Pancreas (tissue), 10 donors: ENCODE measurements around the gene ASB2. TPM values are rescaled to one million over a fixed set of nuclear protein-coding genes. Genes with fewer than 3 reads are reported as not detected.

Experiments used
- ATAC-seq, 4 donors: fragments of 200-7000 bp; cut with Tn5 transposase; one replicate each; pipeline versions ENCODE4 v1.8.0 to v1.9.1; 2020; ENCODE audit warnings: mild to moderate bottlenecking in 4 of 4, moderate library complexity in 4 of 4
- DNase-seq, 6 donors: peaks; one replicate each; pipeline ENCODE4 v3.0.0-alpha.2; 2020
- FAIRE-seq: peaks from 2 replicates; lab custom pipeline; 2012; peaks lifted over from hg19 to GRCh38; lab: Jason Lieb, UNC
- H3K27ac ChIP-seq, 4 donors: fragments of 200-600 bp; sonication (generic); 1 replicate in 3 of 4; 2 replicates in 1 of 4; pipeline versions ENCODE4 v1.5.0 to v1.8.0; 2020
- H3K27me3 ChIP-seq, 4 donors: fragments of 200-600 bp; one replicate each; pipeline ENCODE4 v1.8.0; 2021
- H3K36me3 ChIP-seq, 3 donors: fragments of 200-600 bp; sonication (generic) in 1 of 3; one replicate each; pipeline versions ENCODE4 v1.5.0 to v1.8.0; 2020 to 2021
- H3K4me1 ChIP-seq, 3 donors: fragments of 200-600 bp; one replicate each; pipeline ENCODE4 v1.8.0; 2021
- H3K4me3 ChIP-seq, 4 donors: fragments of 200-600 bp; sonication (generic) in 2 of 4; one replicate each; pipeline versions ENCODE4 v1.5.0 to v1.8.0; 2020 to 2021
- H3K9me3 ChIP-seq, 4 donors: fragments of 200-600 bp; one replicate each; pipeline ENCODE4 v1.8.0; 2021
- WGBS, 2 donors: extraction: QIAGEN DNeasy Blood & Tissue Kit; methylation state at CpG; one replicate each; pipeline ENCODE4 v1.1.7; 2013; 5-methylcytosine and 5-hydroxymethylcytosine counted together
- intact Hi-C, 3 donors: fragments of 100-400 bp; cut with DNase I; formaldehyde crosslinking; loops; one replicate each; pipeline versions ENCODE4 v1.11.1 to v1.14.2; 2022
- polyA plus RNA-seq, 2 donors: library from polyadenylated mRNA; stranded (reverse); fragments of 200-250 nt; gene quantifications; one replicate each; pipeline ENCODE4 v1.2.3, GENCODE V29; 2013
- total RNA-seq, 6 donors: library from RNA; stranded (reverse); fragmentation: NEBNext Ultra II Directional in 4 of 6; extraction: Animal tissue kit (Norgen Biotek cat#: 25700) in 4 of 6; gene quantifications; one replicate each; pipeline versions ENCODE4 v1.2.1 to v1.2.4, GENCODE V29; 2021 to 2023
- TF ChIP-seq, protein P1 (sequence below), 4 donors: fragments of 200-600 bp; sonication (generic) in 3 of 4; IDR thresholded peaks; one replicate each; pipeline versions ENCODE4 v1.5.0 to v1.8.0; 2021; ENCODE audit warnings: antibody characterized with exemption in 4 of 4
- donor health status: healthy with polysubstance abuse.
- donor health status: DM: no; HTN: no; CAD: no; lungs with moderate emphysema.
- donor health status: DM: no; HTN: no; CAD: no.
- donor health status: control.
- donor health status: control.
- donor health status: Bipolar disorder and iron deficiency.
- donor health status: DM: yes; HTN: yes; CAD: no.
- donor health status: DM: no; HTN: no; CAD: no.
- donor health status: DM: no; HTN: no; CAD: no.
- donor health status: DM: yes; HTN: yes; CAD: no.

Gene ASB2
- total and polyA plus RNA-seq, 8 donors: 0.09 to 1.4 (median 0.40) TPM

DNA sequence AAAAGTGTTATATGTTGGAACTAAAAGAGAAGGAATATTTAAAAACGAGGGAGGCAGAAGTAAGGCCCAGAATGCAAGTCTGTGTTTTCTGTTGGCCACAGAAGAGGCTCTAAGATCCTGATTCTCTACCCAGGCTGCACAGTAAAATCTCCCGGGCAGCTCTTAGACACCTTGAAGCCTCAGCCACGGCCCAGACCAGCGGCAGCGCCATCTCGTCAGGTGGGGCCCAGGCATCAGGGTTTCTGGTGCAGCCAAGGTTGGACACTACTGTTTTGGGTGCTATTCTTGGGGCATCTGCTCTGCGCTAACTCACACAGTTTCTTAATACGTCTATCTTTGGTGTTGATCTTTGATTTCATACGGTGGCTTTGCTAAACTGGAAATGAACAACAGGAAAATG is 32.4 kb downstream of the ASB2 start:
- no peak for DNase-seq
- Histone ChIP-seq H3K4me1 (peaks cover 21 to 32% (median 23%) of the 10 kb centered on the region in 3 donors), H3K36me3 (no peaks in the 10 kb centered on the region), H3K27ac (peak overlapping the region in 2 of 4 donors; percentile 2 to 7), H3K4me3 (no peak overlapping the region), H3K27me3 (no peaks in the 10 kb centered on the region), H3K9me3 (no peaks in the 10 kb centered on the region)
- FAIRE-seq: no peak
- ATAC-seq: no peak
- 91 to 92% methylated on average over 9 of the region's 9 CpGs for WGBS, 2 donors
- TF ChIP-seq, protein P1, sequence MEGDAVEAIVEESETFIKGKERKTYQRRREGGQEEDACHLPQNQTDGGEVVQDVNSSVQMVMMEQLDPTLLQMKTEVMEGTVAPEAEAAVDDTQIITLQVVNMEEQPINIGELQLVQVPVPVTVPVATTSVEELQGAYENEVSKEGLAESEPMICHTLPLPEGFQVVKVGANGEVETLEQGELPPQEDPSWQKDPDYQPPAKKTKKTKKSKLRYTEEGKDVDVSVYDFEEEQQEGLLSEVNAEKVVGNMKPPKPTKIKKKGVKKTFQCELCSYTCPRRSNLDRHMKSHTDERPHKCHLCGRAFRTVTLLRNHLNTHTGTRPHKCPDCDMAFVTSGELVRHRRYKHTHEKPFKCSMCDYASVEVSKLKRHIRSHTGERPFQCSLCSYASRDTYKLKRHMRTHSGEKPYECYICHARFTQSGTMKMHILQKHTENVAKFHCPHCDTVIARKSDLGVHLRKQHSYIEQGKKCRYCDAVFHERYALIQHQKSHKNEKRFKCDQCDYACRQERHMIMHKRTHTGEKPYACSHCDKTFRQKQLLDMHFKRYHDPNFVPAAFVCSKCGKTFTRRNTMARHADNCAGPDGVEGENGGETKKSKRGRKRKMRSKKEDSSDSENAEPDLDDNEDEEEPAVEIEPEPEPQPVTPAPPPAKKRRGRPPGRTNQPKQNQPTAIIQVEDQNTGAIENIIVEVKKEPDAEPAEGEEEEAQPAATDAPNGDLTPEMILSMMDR (IDR thresholded peaks at IDR 0.05): no peak
- intact Hi-C loops: no loop called here

DNA sequence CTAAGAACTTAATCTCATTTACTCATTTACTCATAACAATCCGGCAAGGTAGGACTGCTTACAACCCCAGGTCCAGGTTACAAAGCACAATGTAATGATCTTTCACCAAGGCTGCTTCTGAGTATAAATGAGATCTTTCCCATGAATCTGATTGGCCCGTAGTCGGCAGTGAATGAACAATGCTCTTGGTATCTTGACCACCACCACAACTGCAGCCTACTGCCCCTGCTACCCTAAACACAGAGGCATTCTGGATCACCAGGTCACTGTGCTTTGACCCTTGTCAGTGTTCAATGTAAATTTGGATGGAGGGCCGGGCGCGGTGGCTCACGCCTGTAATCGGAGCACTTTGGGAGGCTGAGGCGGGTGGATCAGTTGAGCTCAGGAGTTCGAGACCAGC is 33.3 kb downstream of the ASB2 start:
- TF ChIP-seq, protein P1 (IDR thresholded peaks at IDR 0.05): no peak
- Histone ChIP-seq H3K27ac (peak overlapping the region in 3 of 4 donors; percentile 97), H3K9me3 (no peaks in the 10 kb centered on the region), H3K4me3 (no peak overlapping the region), H3K4me1 (peaks cover 21 to 32% (median 23%) of the 10 kb centered on the region in 3 donors), H3K27me3 (no peaks in the 10 kb centered on the region), H3K36me3 (no peaks in the 10 kb centered on the region)
- intact Hi-C loops: no loop called here
- FAIRE-seq (no peak), ATAC-seq (no peak), DNase-seq (no peak)
- WGBS, 2 donors: 87 to 90% methylated on average over 10 of the region's 10 CpGs

DNA sequence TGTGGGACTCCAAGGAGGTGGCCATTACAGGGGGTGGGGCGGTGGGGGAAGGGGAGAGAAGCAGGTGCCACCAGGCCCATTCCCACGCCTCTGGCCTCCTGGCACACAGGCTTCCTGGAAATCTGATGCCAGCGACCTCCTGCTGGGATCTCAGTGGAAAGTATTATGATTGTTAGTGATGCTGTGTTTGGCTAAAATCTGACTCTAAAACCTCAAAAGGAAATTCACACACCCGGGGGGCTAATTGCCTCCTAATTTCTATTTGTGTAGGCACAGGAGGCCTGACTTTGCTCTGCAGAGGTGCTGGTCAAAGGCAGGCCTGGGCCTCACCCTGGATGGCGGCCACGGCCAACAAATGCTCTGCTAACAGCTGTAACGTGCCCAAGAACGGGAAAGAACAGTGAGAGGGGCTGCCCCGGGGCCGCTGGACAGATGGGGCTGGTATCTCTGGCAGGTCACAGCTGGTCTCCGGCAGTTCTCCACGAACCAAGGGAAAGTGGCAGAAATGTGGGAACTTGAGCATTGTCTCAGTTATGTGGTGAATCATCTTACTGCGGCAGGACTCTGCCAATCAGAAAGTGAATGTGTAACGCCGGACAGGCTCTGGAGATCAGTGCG is 35.0 kb downstream of the ASB2 start:
- intact Hi-C loops: no loop called here
- Histone ChIP-seq H3K27ac (peak overlapping the region; percentile 87 to 97 (median 97)), H3K27me3 (no peaks in the 10 kb centered on the region), H3K4me1 (peaks cover 21 to 28% (median 23%) of the 10 kb centered on the region in 3 donors), H3K36me3 (no peaks in the 10 kb centered on the region), H3K4me3 (no peak overlapping the region), H3K9me3 (no peaks in the 10 kb centered on the region)
- ATAC-seq (peak; percentile 82 to 87 (median 84)), DNase-seq (peak; percentile 75 to 91 (median 89)), FAIRE-seq (no peak)
- 18 to 29% methylated on average over 16 of the region's 16 CpGs for WGBS, 2 donors
- TF ChIP-seq, protein P1 (IDR thresholded peaks at IDR 0.05): no peak

DNA sequence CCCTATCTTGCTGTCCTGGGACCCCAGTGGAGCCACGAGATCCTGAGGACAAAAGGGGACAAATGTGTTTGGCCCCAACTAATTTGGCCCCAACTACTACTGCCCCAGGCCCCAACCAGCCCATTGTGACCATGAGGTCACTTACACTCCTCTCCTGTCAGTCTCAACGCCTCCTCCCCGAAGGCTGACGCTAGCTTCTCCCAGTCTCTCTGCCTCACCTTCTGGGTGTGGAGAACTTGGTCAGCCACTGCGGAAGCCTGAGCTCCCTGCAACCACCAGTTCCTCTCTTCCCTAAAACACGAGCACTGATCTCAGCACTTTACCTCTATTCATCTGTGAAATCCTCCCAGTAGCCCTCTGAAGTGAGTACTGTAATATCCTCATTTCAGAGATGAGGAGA is 35.9 kb downstream of the ASB2 start:
- ATAC-seq (no peak), DNase-seq (no peak), FAIRE-seq (no peak)
- no peak overlapping the region for H3K4me3 ChIP-seq
- no peaks in the 10 kb centered on the region for H3K36me3 ChIP-seq
- TF ChIP-seq, protein P1 (IDR thresholded peaks at IDR 0.05): no peak
- H3K27ac ChIP-seq: peak overlapping the region; percentile 87 to 97 (median 97)
- no peaks in the 10 kb centered on the region for H3K27me3 ChIP-seq
- WGBS, 2 donors: 89 to 93% methylated on average over 6 of the region's 6 CpGs
- H3K9me3 ChIP-seq: no peaks in the 10 kb centered on the region
- intact Hi-C loops: no loop called here
- H3K4me1 ChIP-seq: peaks cover 21 to 28% (median 23%) of the 10 kb centered on the region in 3 donors
